Astrocyte (in vitro differentiated cells and primary cell): ENCODE measurements around the gene SUSD3.

Experiments used
- EZH2 ChIP-seq: IDR thresholded peaks from 2 replicates; pipeline ENCODE4 v1.6.1; 2012; ENCODE audit warnings: mild to moderate bottlenecking, low read length, inconsistent platforms; ENCODE audit not compliant: insufficient read depth
- TF ChIP-seq, protein P1 (sequence below): IDR thresholded peaks from 2 replicates; pipeline ENCODE4 v1.5.1; 2011; ENCODE audit warnings: low read depth, mild to moderate bottlenecking, inconsistent platforms, low read length, moderate library complexity; ENCODE audit not compliant: insufficient read depth

DNA sequence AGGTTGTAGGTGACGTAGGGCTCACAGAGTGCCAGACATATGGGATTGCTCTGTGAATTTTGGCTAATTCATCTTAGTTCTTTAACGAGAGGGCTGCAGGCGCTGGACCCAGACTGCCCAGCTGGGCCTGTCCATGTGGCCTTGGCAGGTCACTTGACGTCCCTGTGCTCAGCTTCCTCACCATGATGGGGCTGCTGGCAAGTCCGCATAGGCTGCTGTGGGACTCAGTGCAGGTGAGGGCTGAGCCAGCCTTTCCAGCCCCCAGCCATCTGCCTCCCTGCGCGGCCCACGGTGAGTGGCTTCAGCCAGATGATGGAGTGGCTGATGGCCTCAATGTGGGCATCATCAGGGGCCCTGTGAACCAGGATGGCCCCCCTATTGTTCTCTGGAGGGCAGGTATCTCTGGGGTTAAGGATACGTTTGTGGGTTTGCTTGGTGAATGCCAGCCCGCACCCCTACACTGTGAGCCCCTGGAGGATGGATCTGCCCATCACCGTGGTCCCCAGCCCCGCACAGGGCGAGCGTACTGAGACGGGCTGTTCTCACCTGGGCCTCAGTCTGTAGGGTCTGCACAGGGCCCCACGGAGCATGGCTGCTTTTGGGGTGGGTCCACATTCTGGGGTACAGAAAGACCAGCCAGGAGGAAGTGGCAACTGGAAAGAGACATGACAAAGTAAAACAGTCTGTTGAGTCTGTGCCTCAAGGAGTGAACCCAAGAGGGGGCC, 41.2 kb downstream of the SUSD3 start:
- TF ChIP-seq EZH2, result no peak
- TF ChIP-seq, protein P1, sequence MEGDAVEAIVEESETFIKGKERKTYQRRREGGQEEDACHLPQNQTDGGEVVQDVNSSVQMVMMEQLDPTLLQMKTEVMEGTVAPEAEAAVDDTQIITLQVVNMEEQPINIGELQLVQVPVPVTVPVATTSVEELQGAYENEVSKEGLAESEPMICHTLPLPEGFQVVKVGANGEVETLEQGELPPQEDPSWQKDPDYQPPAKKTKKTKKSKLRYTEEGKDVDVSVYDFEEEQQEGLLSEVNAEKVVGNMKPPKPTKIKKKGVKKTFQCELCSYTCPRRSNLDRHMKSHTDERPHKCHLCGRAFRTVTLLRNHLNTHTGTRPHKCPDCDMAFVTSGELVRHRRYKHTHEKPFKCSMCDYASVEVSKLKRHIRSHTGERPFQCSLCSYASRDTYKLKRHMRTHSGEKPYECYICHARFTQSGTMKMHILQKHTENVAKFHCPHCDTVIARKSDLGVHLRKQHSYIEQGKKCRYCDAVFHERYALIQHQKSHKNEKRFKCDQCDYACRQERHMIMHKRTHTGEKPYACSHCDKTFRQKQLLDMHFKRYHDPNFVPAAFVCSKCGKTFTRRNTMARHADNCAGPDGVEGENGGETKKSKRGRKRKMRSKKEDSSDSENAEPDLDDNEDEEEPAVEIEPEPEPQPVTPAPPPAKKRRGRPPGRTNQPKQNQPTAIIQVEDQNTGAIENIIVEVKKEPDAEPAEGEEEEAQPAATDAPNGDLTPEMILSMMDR, result no peak
